DND-41 (cell line): Measurements from ENCODE around the gene ACOXL.

Experiments used
- ATAC-seq: fragments of 200-7000 bp; cut with Tn5 transposase; 3 replicates; pipeline ENCODE4 v1.9.1; 2021; ENCODE audit warnings: low read depth; ENCODE audit not compliant: insufficient read depth
- DNase-seq: peaks from one replicate; pipeline ENCODE4 v3.0.0-alpha.2; 2020
- H2AFZ ChIP-seq: 2 replicates; pipeline ENCODE4 v1.6.0; 2012; ENCODE audit warnings: low read depth, low read length
- H3K27ac ChIP-seq: 2 replicates; pipeline ENCODE4 v1.5.1; 2012; ENCODE audit warnings: low read length, inconsistent platforms
- H3K27me3 ChIP-seq: fragments of 200-600 bp; sonication (generic); 2 replicates; pipeline ENCODE4 v1.6.0; 2012; ENCODE audit warnings: low read length, mild to moderate bottlenecking, inconsistent platforms; ENCODE audit not compliant: insufficient read depth, poor library complexity
- H3K36me3 ChIP-seq: 2 replicates; pipeline ENCODE4 v1.5.1; 2012; ENCODE audit warnings: low read length, inconsistent platforms; ENCODE audit not compliant: insufficient read depth
- H3K4me1 ChIP-seq: 2 replicates; pipeline ENCODE4 v1.5.1; 2012; ENCODE audit warnings: mild to moderate bottlenecking, low read length; ENCODE audit not compliant: insufficient read depth
- H3K4me2 ChIP-seq: 2 replicates; pipeline ENCODE4 v1.6.0; 2012; ENCODE audit warnings: mild to moderate bottlenecking, moderate library complexity, low read length, inconsistent platforms; ENCODE audit not compliant: insufficient read depth
- H3K4me3 ChIP-seq, 2 experiments: fragments of 200-600 bp in 1 of 2; shearing (Covaris generic) in 1 of 2; 2 replicates each; pipeline ENCODE4 v1.5.1; 2012 to 2016; ENCODE audit warnings: inconsistent platforms in 2 of 2, low read length in 2 of 2, mild to moderate bottlenecking in 2 of 2, low read depth in 1 of 2, moderate library complexity in 1 of 2
- H3K79me2 ChIP-seq: 2 replicates; pipeline ENCODE4 v1.6.0; 2012; ENCODE audit warnings: low read length, inconsistent platforms; ENCODE audit not compliant: insufficient read depth
- H3K9ac ChIP-seq: 2 replicates; pipeline ENCODE4 v1.6.0; 2012; ENCODE audit warnings: low read depth, mild to moderate bottlenecking, inconsistent platforms, low read length, moderate library complexity
- H3K9me3 ChIP-seq: 2 replicates; pipeline ENCODE4 v1.5.1; 2012; ENCODE audit warnings: low read length, moderate library complexity, mild to moderate bottlenecking, inconsistent platforms; ENCODE audit not compliant: insufficient read depth, severe bottlenecking
- H4K20me1 ChIP-seq: 2 replicates; pipeline ENCODE4 v1.6.0; 2012; ENCODE audit warnings: low read length; ENCODE audit not compliant: insufficient read depth
- EZH2 ChIP-seq: IDR thresholded peaks from 3 replicates; pipeline ENCODE4 v1.6.1; 2012; ENCODE audit warnings: borderline replicate concordance, low read depth, mild to moderate bottlenecking, moderate library complexity, low read length, inconsistent platforms; ENCODE audit not compliant: severe bottlenecking
- TF ChIP-seq, protein P1 (sequence below): IDR thresholded peaks from 2 replicates; pipeline ENCODE4 v1.5.1; 2012; ENCODE audit warnings: borderline replicate concordance, low read length, moderate library complexity, mild to moderate bottlenecking; ENCODE audit not compliant: poor library complexity, severe bottlenecking; ENCODE audit errors: extremely low read depth

The ACOXL gene

DNA sequence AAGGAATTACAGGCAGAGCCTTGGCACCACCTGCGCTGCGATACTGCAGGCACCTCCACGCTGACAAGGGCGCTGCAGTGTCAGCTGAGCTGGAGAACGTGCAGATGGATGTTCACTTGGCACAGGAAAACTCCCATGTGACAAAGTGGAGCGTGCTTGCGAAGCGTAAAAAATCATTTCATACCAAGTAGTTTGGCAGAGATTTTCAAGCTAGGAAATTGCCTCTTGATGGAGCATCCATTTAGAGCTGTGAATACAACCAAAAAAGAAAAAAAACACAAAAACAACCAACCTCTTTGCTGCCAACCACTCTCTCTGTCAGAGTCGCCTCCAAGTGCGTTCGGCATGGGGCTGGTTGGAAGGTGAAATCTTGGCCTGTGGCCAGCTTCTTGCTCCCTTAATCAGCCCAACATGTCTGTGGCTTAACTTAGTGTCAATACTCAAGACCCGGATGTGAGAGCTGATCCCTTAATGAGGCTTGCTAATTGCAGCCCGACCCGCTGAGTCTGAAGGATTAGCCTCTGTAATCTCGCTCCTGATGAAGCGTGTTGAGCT is 38.1 kb downstream of the ACOXL start:
- ATAC-seq (no peak), DNase-seq (no peak)
- Histone ChIP-seq H3K9ac (no peak overlapping the region), H4K20me1 (no peaks in the 10 kb centered on the region), H2AFZ (no peak overlapping the region), H3K27me3 (no peaks in the 10 kb centered on the region), H3K4me1 (no peaks in the 10 kb centered on the region), H3K36me3 (no peaks in the 10 kb centered on the region), H3K9me3 (peaks cover 3% of the 10 kb centered on the region), H3K4me3 (no peak overlapping the region), H3K79me2 (no peaks in the 10 kb centered on the region), H3K27ac (no peak overlapping the region), H3K4me2 (no peak overlapping the region)
- TF ChIP-seq, protein P1, sequence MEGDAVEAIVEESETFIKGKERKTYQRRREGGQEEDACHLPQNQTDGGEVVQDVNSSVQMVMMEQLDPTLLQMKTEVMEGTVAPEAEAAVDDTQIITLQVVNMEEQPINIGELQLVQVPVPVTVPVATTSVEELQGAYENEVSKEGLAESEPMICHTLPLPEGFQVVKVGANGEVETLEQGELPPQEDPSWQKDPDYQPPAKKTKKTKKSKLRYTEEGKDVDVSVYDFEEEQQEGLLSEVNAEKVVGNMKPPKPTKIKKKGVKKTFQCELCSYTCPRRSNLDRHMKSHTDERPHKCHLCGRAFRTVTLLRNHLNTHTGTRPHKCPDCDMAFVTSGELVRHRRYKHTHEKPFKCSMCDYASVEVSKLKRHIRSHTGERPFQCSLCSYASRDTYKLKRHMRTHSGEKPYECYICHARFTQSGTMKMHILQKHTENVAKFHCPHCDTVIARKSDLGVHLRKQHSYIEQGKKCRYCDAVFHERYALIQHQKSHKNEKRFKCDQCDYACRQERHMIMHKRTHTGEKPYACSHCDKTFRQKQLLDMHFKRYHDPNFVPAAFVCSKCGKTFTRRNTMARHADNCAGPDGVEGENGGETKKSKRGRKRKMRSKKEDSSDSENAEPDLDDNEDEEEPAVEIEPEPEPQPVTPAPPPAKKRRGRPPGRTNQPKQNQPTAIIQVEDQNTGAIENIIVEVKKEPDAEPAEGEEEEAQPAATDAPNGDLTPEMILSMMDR = no peak
- no peak for TF ChIP-seq EZH2

DNA sequence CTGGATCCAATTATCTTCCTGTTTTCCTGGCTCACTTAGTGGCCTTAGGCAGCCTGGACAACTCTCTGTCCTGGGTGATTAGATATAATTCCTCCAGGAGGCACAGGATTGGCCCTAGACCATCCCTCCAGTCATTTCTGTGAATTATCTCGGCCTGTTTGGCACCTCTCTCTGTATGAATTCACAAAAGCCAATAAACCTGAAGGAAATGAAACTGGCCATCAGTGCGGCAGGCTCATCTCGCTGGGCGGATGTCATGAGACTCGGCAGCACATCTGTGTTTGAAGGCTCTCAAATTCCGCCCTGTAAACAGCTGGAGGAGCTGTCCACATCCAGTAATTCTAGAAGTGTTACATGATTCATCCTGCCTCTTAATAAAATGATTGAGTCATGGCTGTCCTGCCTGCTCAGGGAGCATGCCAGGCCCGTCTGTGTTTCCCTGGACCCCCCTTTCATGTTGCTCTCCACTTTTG is 38.6 kb downstream of the ACOXL start:
- DNase-seq = no peak

DNA sequence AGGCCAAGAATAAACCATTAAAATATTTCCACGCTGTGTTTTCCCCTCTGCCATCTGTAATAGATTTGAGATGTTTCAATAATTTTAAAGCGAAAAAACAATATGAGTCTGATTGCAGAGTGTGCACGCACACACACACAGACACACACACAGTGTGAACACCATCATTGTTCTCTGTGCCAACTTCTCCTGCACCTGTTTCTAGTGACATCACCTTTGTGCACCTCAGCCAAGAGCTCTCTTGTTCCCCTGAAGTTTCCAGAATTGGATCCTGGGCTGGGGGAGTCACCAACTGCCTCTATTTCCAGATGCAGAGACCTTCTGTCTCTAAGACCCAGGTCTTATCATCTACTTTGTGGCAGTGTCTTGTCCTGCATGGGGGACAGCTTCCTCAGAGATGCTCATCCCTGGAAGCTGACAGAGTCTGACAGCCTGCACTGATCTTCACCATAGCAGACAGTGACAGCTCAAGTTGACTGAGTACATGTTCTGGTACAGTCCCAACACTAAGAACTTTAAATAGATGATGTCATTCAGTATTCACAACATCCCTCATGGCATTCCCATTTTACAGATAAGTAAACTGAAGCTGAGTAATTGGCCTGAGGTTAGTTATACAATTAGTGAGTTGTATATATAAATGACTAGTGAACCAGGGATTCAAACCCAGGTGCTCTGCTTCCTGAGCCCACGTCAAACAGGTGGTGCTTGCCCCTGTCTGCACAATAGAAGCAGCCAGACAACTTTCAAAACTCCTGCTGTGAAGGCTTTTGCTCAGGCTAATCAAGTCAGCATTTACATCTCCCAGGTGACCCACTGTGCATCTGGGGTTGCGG is 39.4 kb downstream of the ACOXL start:
- Histone ChIP-seq H3K4me1 (no peaks in the 10 kb centered on the region), H3K9me3 (no peaks in the 10 kb centered on the region), H3K4me2 (no peak overlapping the region), H3K4me3 (no peak overlapping the region), H3K27ac (no peak overlapping the region), H4K20me1 (no peaks in the 10 kb centered on the region), H3K27me3 (no peaks in the 10 kb centered on the region), H3K9ac (no peak overlapping the region), H2AFZ (no peak overlapping the region), H3K79me2 (no peaks in the 10 kb centered on the region), H3K36me3 (no peaks in the 10 kb centered on the region)
- DNase-seq (no peak), ATAC-seq (no peak)
- TF ChIP-seq EZH2 = no peak
- TF ChIP-seq, protein P1 = no peak

More for the DNA sequence above, 38.6 kb downstream of the ACOXL start:
- no peak for ATAC-seq
- H3K4me3 ChIP-seq = no peak overlapping the region
- no peak overlapping the region for H2AFZ ChIP-seq
- H3K4me2 ChIP-seq = no peak overlapping the region
- H3K36me3 ChIP-seq = no peaks in the 10 kb centered on the region
- no peaks in the 10 kb centered on the region for H3K79me2 ChIP-seq
- H3K9me3 ChIP-seq = peaks cover 3% of the 10 kb centered on the region
- no peaks in the 10 kb centered on the region for H4K20me1 ChIP-seq
- no peak for TF ChIP-seq EZH2
- no peaks in the 10 kb centered on the region for H3K4me1 ChIP-seq
- no peak overlapping the region for H3K9ac ChIP-seq
- H3K27me3 ChIP-seq = no peaks in the 10 kb centered on the region
- no peak overlapping the region for H3K27ac ChIP-seq

DNA sequence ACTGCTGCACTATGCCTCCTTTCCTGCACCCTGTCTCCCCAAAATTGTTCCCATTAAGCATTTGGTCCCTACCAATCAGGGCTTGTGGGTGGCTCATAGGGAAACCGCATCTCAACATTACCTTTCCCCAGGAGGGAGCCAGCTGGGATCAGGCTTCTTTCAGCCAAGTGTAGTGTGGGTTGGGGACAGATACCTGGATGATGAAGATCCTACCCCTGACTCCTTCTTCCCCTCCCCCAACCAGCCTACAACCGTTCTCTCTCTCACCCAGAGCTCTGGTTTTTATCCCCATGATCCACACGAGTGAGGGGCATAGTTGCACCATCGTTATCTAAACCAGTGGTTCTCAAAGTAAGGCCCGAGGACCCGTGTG is 40.0 kb downstream of the ACOXL start:
- Histone ChIP-seq H3K4me2 (no peak overlapping the region), H3K4me3 (no peak overlapping the region)
- TF ChIP-seq EZH2 = no peak
- TF ChIP-seq, protein P1 = no peak

More for the DNA sequence above, 40.0 kb downstream of the ACOXL start:
- Histone ChIP-seq H3K4me1 (no peaks in the 10 kb centered on the region), H3K36me3 (no peaks in the 10 kb centered on the region), H3K27me3 (no peaks in the 10 kb centered on the region), H4K20me1 (no peaks in the 10 kb centered on the region), H3K9me3 (no peaks in the 10 kb centered on the region), H3K9ac (no peak overlapping the region), H3K79me2 (no peaks in the 10 kb centered on the region), H3K27ac (no peak overlapping the region), H2AFZ (no peak overlapping the region)
- DNase-seq (no peak), ATAC-seq (no peak)
